Measurements from ENCODE around the gene INPP5A.

Gene INPP5A

GRCh38 chr10:132774181-132774901 is 236.8 kb downstream of the INPP5A start:
- in situ Hi-C loops (cut with MboI; ENCODE audit: low sequenced_read_pairs) = no loop called here

- in situ Hi-C loops (cut with MboI; ENCODE audit: low sequenced_read_pairs) = no loop called here
These were observed 237.6 kb downstream of the INPP5A start for GRCh38 chr10:132774902-132775863.

GRCh38 chr10:132776186-132776585 is 238.6 kb downstream of the INPP5A start:
- in situ Hi-C loops (cut with MboI; ENCODE audit: low sequenced_read_pairs) = no loop called here

- in situ Hi-C loops (cut with MboI; ENCODE audit: low sequenced_read_pairs) = no loop called here
These were observed 239.2 kb downstream of the INPP5A start for GRCh38 chr10:132776821-132777220.

- in situ Hi-C loops (cut with MboI; ENCODE audit: low sequenced_read_pairs) = no loop called here
These were observed 239.9 kb downstream of the INPP5A start for GRCh38 chr10:132777441-132777840.

- in situ Hi-C loops (cut with MboI; ENCODE audit: low sequenced_read_pairs) = no loop called here
These were observed 242.1 kb downstream of the INPP5A start for GRCh38 chr10:132779549-132780294.

GRCh38 chr10:132780356-132780755 is 242.8 kb downstream of the INPP5A start:
- in situ Hi-C loops (cut with MboI; ENCODE audit: low sequenced_read_pairs) = no loop called here

- in situ Hi-C loops (cut with MboI; ENCODE audit: low sequenced_read_pairs) = no loop called here
These were observed 244.0 kb downstream of the INPP5A start for GRCh38 chr10:132781556-132781955.

GRCh38 chr10:132783165-132783939 is 245.8 kb downstream of the INPP5A start:
- in situ Hi-C loops (cut with MboI; ENCODE audit: low sequenced_read_pairs) = no loop called here

- in situ Hi-C loops (cut with MboI; ENCODE audit: low sequenced_read_pairs) = no loop called here
These were observed 246.6 kb downstream of the INPP5A start for GRCh38 chr10:132783940-132784865.

GRCh38 chr10:132784866-132785722 is 247.5 kb downstream of the INPP5A start:
- in situ Hi-C loops (cut with MboI; ENCODE audit: low sequenced_read_pairs) = no loop called here

GRCh38 chr10:132785723-132786475 is 248.3 kb downstream of the INPP5A start, which contains the start of gene NKX6-2:
NKX6-2 (minus strand) TSS chr10:132786147; CDS start chr10:132785948, 199 bp downstream.
- in situ Hi-C loops (cut with MboI; ENCODE audit: low sequenced_read_pairs) = no loop called here

- in situ Hi-C loops (cut with MboI; ENCODE audit: low sequenced_read_pairs) = no loop called here
These were observed 248.9 kb downstream of the INPP5A start for GRCh38 chr10:132786476-132786883.

- in situ Hi-C loops (cut with MboI; ENCODE audit: low sequenced_read_pairs) = no loop called here
These were observed 249.4 kb downstream of the INPP5A start for GRCh38 chr10:132786884-132787494.

GRCh38 chr10:132787495-132788179 is 250.1 kb downstream of the INPP5A start:
- in situ Hi-C loops (cut with MboI; ENCODE audit: low sequenced_read_pairs) = no loop called here

GRCh38 chr10:132788180-132788830 is 250.7 kb downstream of the INPP5A start:
- in situ Hi-C loops (cut with MboI; ENCODE audit: low sequenced_read_pairs) = no loop called here
